ENCODE measurements around the gene UGT2A1.

DNA sequence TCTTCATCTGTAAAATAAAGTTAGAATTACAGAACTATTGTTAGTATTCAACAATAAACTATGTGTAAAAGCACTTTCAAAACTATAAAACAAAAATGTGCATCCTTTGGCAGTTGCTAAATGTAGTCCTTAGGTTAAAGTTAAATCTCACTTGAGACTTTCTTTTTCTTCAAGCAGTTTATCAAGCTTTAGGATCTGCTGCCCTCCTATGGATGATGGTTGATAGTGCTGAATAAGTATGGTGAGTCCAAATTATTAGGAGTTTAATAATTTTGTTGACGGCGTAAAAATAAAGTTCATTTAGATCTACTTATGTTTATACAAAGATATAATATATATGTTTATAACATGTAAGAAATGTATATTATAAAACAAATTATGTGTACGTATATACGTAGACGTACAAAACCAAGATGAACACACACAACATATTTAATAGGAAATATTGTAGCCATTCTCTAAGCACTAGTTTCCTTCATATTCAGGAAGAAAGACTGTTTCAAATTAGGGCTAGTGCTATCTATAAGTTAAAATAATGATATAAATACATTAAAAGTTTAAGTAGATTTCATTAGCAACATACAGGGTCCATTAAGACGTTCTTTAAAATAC is 35.9 kb downstream of the UGT2A1 start:
- TF ChIP-seq POLR2AphosphoS5 (IDR thresholded peaks at IDR 0.05) (no peak), EP300 (IDR thresholded peaks at IDR 0.05) (no peak), POLR2A (IDR thresholded peaks at IDR 0.05) (no peak)

Measured in gastroesophageal sphincter (tissue), 2 donors.